GM12875 (cell line): Measurements from ENCODE around the gene RRP1B.
"Not testable (repeated sequence)": the region's sequence is repeated elsewhere in the genome, so short reads cannot be mapped to it uniquely, and the experiment has no call there.

ENCODE experiments used
- H3K4me3 ChIP-seq: one replicate; pipeline ENCODE4 v1.5.1; 2011; ENCODE audit warnings: low read depth, low read length, control low read depth
- TF ChIP-seq, protein P1 (sequence below): IDR thresholded peaks from 2 replicates; pipeline ENCODE4 v1.5.1; 2011; ENCODE audit warnings: low read depth, mild to moderate bottlenecking, control low read depth, inconsistent platforms, low read length, moderate library complexity, borderline replicate concordance; ENCODE audit not compliant: insufficient read depth

RRP1B gene

DNA sequence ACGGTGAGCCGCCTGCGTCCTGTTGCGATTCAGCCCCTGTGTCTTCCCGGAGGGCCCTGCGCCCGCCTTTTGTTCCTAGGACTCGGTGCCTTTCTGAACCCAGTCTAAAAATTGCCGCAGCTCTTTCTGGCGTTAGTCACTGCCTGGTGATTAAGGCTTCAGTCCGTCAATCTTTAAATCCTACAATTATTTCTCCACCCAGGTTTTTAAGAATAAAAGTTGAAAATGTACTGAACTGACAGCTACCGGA is 43.4 kb downstream of the RRP1B start:
- no peak overlapping the region for H3K4me3 ChIP-seq

DNA sequence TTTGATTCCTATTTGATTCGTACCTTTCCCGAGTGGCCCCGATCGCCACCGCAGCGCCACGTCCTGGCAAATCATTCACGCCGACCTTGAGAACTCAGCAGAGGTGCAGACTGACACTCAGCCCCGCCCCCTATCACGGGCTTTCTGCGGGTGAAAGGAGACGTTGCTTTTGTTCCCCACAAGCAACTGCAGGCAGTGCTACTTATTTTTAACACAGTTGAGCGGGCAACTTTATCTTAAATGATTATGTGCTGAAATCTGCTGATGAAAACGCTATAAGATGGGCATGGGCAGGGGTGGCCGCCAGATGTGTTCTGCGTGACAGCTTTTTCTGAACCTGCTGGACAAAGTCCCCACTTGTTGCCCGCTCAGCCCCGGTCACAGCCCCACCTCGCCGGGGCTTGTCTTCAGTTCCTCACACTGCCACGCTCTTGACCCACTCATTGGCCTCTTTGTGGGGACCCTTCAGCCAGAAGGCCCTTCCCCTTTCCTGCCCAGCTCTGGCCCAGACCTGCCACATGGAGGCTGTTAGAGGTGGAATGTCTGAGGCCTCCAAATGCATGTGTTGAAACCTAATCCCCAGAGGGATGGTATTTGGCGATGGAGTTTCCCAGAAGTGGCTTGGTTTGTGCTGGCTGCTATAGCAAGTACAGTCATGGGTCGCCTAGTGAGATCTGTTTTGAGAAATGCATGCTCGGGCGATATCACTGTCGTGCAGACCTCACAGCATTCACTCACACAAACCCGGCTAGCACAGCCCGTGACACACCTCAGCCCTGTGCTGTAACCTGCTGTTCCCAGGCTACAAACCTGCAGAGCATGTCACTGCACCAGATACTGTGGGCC is 43.9 kb downstream of the RRP1B start:
- TF ChIP-seq, protein P1, sequence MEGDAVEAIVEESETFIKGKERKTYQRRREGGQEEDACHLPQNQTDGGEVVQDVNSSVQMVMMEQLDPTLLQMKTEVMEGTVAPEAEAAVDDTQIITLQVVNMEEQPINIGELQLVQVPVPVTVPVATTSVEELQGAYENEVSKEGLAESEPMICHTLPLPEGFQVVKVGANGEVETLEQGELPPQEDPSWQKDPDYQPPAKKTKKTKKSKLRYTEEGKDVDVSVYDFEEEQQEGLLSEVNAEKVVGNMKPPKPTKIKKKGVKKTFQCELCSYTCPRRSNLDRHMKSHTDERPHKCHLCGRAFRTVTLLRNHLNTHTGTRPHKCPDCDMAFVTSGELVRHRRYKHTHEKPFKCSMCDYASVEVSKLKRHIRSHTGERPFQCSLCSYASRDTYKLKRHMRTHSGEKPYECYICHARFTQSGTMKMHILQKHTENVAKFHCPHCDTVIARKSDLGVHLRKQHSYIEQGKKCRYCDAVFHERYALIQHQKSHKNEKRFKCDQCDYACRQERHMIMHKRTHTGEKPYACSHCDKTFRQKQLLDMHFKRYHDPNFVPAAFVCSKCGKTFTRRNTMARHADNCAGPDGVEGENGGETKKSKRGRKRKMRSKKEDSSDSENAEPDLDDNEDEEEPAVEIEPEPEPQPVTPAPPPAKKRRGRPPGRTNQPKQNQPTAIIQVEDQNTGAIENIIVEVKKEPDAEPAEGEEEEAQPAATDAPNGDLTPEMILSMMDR: no peak
- H3K4me3 ChIP-seq: no peak overlapping the region

More for the DNA sequence above, 43.4 kb downstream of the RRP1B start:
- TF ChIP-seq, protein P1: no peak

DNA sequence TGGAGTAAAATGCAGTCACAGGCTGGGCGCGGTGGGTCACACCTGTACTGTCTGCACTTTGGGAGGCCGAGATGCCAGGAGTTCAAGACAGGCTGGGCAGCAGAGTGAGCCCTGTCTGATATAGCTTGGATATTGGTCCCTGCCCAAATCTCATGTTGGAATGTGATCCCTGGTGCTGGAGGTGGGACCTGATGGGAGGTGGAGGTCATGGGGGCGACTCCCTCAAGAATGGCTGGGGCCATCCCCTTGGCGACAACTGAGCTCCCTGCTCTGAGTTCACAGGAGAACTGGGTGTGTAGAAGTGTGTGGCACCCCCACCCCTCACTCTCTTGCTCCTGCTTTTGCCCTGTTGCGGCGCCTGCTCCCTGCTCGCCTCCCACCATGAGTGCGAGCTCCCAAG is 48.1 kb downstream of the RRP1B start:
- no peak overlapping the region for H3K4me3 ChIP-seq
- TF ChIP-seq, protein P1: no peak

DNA sequence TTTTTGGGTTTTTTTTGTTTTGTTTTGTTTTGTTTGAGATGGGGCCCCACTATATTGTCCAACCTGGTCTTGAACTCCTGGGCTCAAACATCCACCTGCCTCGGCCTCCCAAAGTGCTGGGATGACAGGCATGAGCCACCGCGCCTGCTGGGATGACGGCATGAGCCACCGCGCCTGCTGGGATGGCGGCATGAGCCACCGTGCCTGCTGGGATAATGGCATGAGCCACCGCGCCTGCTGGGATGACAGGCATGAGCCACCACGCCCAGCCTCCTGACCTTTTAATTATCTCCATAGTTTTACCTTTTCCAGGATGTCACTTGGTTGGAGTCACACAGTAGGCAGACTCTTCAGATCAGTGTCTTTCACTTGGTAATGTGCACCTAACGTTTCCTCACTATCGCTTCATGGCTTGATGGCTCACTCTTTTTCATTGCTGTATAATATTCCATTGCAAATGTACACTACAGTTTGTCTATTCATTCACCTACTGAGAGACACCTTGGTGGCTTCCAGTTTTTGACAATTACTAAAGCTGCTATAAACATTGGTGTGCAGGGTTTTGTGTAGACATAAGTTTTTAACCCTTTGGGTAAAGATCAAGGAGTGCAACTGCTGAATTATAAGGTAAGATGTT is 49.5 kb downstream of the RRP1B start:
- H3K4me3 ChIP-seq: no peak overlapping the region

DNA sequence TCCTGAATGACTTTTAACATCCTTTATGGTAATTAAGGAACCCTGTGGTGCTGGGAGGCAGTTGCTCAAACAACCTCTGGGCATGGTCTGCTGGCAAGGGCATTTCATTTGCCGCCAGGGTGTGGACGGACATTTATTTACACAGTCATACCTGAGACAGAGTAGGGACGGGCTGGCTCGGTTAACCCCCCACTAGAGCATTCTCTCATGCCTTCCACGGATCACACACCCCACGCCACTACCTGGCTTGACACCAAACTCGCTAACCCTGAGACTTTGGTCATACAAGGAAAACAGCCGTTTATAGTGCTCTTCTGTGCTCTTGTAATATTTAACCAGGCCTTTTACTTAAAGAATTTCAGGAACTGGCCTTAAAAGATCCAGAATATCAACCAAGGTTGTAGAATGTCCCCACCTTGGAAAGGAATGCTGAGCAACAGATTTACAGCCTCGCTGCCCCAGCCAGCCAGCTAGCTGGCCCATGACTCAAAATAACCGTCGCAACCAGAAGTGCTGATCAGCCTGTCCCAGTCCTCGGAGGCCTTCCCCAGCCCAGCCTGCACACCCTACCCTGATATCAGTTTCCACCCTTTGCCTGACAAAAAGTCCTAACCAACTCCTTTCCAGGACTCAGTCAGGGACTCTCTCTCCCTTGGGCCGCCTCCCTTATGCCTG is 53.0 kb downstream of the RRP1B start:
- TF ChIP-seq, protein P1: no peak
- no peak overlapping the region for H3K4me3 ChIP-seq

More for the DNA sequence above, 49.5 kb downstream of the RRP1B start:
- TF ChIP-seq, protein P1: no peak

DNA sequence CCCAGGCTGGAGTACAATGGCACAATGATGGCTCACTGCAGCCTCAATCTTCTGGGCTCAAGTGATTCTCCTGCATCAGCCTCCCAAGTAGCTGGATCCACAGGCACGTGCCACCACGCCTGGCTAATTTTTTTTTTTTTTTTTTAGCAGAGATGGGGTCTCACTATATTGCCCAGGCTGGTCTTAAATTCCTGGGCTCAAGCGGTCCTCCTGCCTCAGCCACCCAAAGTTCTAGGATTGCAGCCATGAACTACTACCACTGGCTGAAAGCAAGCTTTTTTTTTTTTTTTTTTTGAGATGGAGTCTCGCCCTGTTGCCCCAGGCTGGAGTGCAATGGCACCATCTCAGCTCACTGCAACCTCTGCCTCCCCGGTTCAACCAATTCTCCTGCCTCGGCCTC is 53.8 kb downstream of the RRP1B start:
- not testable (repeated sequence) for H3K4me3 ChIP-seq

DNA sequence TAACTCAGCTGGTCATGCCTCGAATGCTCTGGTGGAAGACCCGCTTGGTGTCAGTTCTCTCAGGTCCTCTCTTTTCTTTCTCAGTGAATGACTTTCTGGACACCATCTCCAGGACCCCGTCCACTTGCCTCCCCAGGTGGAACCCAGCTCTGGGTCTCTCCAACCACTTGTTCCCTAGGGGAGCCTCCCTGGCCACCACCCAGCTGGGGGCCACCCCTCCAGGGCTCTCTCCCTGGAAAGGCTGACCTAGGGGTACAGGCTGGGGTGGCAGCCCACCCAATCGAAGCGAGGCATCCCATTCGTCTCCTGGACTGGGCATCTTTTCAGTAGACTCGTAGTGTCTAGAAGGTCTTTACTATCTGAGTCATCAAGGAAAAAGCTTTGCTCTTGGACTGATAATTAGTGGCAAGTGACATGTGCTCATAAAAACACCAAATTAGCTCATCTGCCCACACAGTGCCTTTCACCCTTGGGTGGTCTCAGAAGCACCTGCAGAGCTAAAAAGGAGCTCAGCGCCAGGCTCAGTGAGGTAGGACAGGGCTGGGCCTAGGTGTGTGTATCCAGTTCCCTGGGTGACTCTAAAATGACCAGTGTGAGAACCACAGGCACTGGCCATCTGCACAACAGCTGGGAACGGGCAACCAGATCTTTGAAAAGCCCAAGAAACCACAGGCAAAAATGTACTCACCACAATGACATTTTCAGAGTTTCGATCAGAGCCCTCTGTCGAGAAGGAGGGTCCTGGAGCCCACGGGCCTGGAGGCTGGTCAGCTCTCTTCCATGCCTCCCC is 57.2 kb downstream of the RRP1B start:
- no peak overlapping the region for H3K4me3 ChIP-seq
- TF ChIP-seq, protein P1: no peak
